WERI-Rb-1 (cell line): ENCODE data around the gene GLO1.

ENCODE experiments used
- DNase-seq: peaks from one replicate; pipeline ENCODE4 v3.0.0-alpha.2; 2020
- H3K27ac ChIP-seq: fragments of 250-450 bp; sonication (Bioruptor Pico); 2 replicates; pipeline ENCODE4 v1.5.1; 2020; ENCODE audit warnings: mild to moderate bottlenecking, moderate library complexity
- H3K27me3 ChIP-seq: fragments of 250-450 bp; sonication (Bioruptor Pico); 2 replicates; pipeline ENCODE4 v1.5.1; 2021; ENCODE audit warnings: mild to moderate bottlenecking, low read depth, moderate library complexity; ENCODE audit not compliant: insufficient read depth, severe bottlenecking
- H3K36me3 ChIP-seq: fragments of 250-450 bp; sonication (Bioruptor Pico); 2 replicates; pipeline ENCODE4 v1.5.1; 2020; ENCODE audit warnings: mild to moderate bottlenecking, moderate library complexity
- H3K4me3 ChIP-seq: 2 replicates; pipeline ENCODE4 v1.5.1; 2011; ENCODE audit warnings: low read depth, mild to moderate bottlenecking, control low read depth, low read length
- H3K9me3 ChIP-seq: fragments of 250-450 bp; sonication (Bioruptor Pico); 2 replicates; pipeline ENCODE4 v1.5.1; 2021; ENCODE audit warnings: mild to moderate bottlenecking, moderate library complexity; ENCODE audit not compliant: severe bottlenecking
- CTCF ChIP-seq: IDR thresholded peaks from 2 replicates; pipeline ENCODE4 v1.5.1; 2011; ENCODE audit warnings: low read depth, mild to moderate bottlenecking, control low read depth, inconsistent platforms, low read length

The GLO1 gene

GRCh38 chr6:38715016-38715689 is 12.2 kb upstream of the GLO1 start, which contains the start of gene DNAH8:
Gene DNAH8 (plus strand): TSS chr6:38715311. CDS start chr6:38722810, 7,499 bp downstream.
- H3K9me3 ChIP-seq: peaks cover 4% of the 10 kb centered on the region
- H3K27me3 ChIP-seq: no peaks in the 10 kb centered on the region
- no peak within 1 kb of the TSS for H3K27ac ChIP-seq
- no peak for DNase-seq
- H3K4me3 ChIP-seq: no peak within 1 kb of the TSS
- TF ChIP-seq CTCF: no peak
- H3K36me3 ChIP-seq: no peaks in the 10 kb centered on the region

- H3K4me3 ChIP-seq: no peak overlapping the region
- H3K36me3 ChIP-seq: no peaks in the 10 kb centered on the region
- no peak overlapping the region for H3K27ac ChIP-seq
- peaks cover 4% of the 10 kb centered on the region for H3K9me3 ChIP-seq
- DNase-seq: no peak
- H3K27me3 ChIP-seq: no peaks in the 10 kb centered on the region
- no peak for TF ChIP-seq CTCF
Observed at GRCh38 chr6:38714239-38715015, 11.5 kb upstream of the GLO1 start.

GRCh38 chr6:38713812-38714211 is 10.9 kb upstream of the GLO1 start:
- DNase-seq: no peak
- no peak for TF ChIP-seq CTCF
- Histone ChIP-seq H3K27me3 (no peaks in the 10 kb centered on the region), H3K4me3 (no peak overlapping the region), H3K27ac (no peak overlapping the region), H3K9me3 (peaks cover 4% of the 10 kb centered on the region), H3K36me3 (no peaks in the 10 kb centered on the region)

GRCh38 chr6:38708496-38708895 is 5.6 kb upstream of the GLO1 start:
- no peak for TF ChIP-seq CTCF
- no peak overlapping the region for H3K27ac ChIP-seq
- no peak overlapping the region for H3K4me3 ChIP-seq
- no peak for DNase-seq
- H3K9me3 ChIP-seq: peaks cover 4% of the 10 kb centered on the region
- no peaks in the 10 kb centered on the region for H3K27me3 ChIP-seq
- H3K36me3 ChIP-seq: no peaks in the 10 kb centered on the region

- no peak for DNase-seq
- Histone ChIP-seq H3K4me3 (no peak overlapping the region), H3K27me3 (no peaks in the 10 kb centered on the region), H3K36me3 (peaks cover 18% of the 10 kb centered on the region), H3K27ac (no peak overlapping the region), H3K9me3 (peaks cover 5% of the 10 kb centered on the region)
- no peak for TF ChIP-seq CTCF
Observed at GRCh38 chr6:38705924-38706323, 3.0 kb upstream of the GLO1 start.
